WTC11 (cell line): ENCODE measurements around the gene CCDC69.

ENCODE experiments used
- ATF2 ChIP-seq: sonication (generic); formaldehyde crosslinking; IDR thresholded peaks from 2 replicates; pipeline ENCODE4 v1.8.1; 2022; ENCODE audit warnings: low read depth, missing genetic modification reagents, borderline replicate concordance
- CBFB ChIP-seq: sonication (generic); formaldehyde crosslinking; IDR thresholded peaks from 2 replicates; pipeline ENCODE4 v1.8.1; 2022; ENCODE audit warnings: mild to moderate bottlenecking, low read depth, missing genetic modification reagents
- CTCF ChIP-seq: fragments of 200-600 bp; IDR thresholded peaks from 2 replicates; pipeline ENCODE4 v1.8.0; 2022; ENCODE audit warnings: antibody characterized with exemption
- IRF2 ChIP-seq: sonication (generic); formaldehyde crosslinking; IDR thresholded peaks from 2 replicates; pipeline ENCODE4 v1.8.0; 2022; ENCODE audit warnings: low read depth, missing genetic modification reagents, borderline replicate concordance
- KAT7 ChIP-seq: sonication (generic); formaldehyde crosslinking; IDR thresholded peaks from 2 replicates; pipeline ENCODE4 v1.8.1; 2023; ENCODE audit warnings: missing genetic modification reagents, mild to moderate bottlenecking, borderline replicate concordance
- MLX ChIP-seq: sonication (generic); formaldehyde crosslinking; IDR thresholded peaks from 2 replicates; pipeline ENCODE4 v1.8.1; 2023; ENCODE audit warnings: mild to moderate bottlenecking, missing genetic modification reagents, moderate library complexity
- TEAD4 ChIP-seq: sonication (generic); formaldehyde crosslinking; IDR thresholded peaks from 2 replicates; pipeline ENCODE4 v1.8.0; 2022; ENCODE audit warnings: mild to moderate bottlenecking, missing genetic modification reagents

GRCh38 chr5:151167022-151167421 is 56.9 kb downstream of the CCDC69 start:
- TF ChIP-seq CTCF (no peak), ATF2 (CRISPR knock-in tag) (no peak), IRF2 (CRISPR knock-in tag) (no peak), MLX (CRISPR knock-in tag) (no peak), TEAD4 (no peak), KAT7 (no peak), CBFB (no peak)
